GM12891 (cell line): ENCODE results near the gene AVPR2.

Experiments used
- DNase-seq: peaks from one replicate; pipeline ENCODE4 v3.0.0; 2011; ENCODE audit warnings: low spot score; ENCODE audit not compliant: insufficient read length
- FAIRE-seq: peaks from 2 replicates; lab custom pipeline; 2011; peaks lifted over from hg19 to GRCh38; lab: Jason Lieb, UNC
- PAX5 ChIP-seq: IDR thresholded peaks from 2 replicates; pipeline ENCODE4 v1.6.1; 2011; ENCODE audit warnings: low read length, moderate library complexity, mild to moderate bottlenecking; ENCODE audit not compliant: insufficient read depth, severe bottlenecking
- POLR2A ChIP-seq: IDR thresholded peaks from 2 replicates; pipeline ENCODE4 v1.6.1; 2011; ENCODE audit warnings: low read depth, low read length, control low read depth
- POLR2AphosphoS5 ChIP-seq: IDR thresholded peaks from 2 replicates; pipeline ENCODE4 v1.6.1; 2011; ENCODE audit warnings: low read depth, low read length, control low read depth
- POU2F2 ChIP-seq: IDR thresholded peaks from 2 replicates; pipeline ENCODE4 v1.6.1; 2011; ENCODE audit warnings: low read depth, mild to moderate bottlenecking, control low read depth, low read length, moderate library complexity
- SPI1 ChIP-seq: IDR thresholded peaks from 2 replicates; pipeline ENCODE4 v1.6.1; 2011; ENCODE audit warnings: low read depth, low read length, control low read depth
- TAF1 ChIP-seq: IDR thresholded peaks from 2 replicates; pipeline ENCODE4 v1.6.1; 2011; ENCODE audit warnings: low read depth, low read length, control low read depth

Gene AVPR2

DNA sequence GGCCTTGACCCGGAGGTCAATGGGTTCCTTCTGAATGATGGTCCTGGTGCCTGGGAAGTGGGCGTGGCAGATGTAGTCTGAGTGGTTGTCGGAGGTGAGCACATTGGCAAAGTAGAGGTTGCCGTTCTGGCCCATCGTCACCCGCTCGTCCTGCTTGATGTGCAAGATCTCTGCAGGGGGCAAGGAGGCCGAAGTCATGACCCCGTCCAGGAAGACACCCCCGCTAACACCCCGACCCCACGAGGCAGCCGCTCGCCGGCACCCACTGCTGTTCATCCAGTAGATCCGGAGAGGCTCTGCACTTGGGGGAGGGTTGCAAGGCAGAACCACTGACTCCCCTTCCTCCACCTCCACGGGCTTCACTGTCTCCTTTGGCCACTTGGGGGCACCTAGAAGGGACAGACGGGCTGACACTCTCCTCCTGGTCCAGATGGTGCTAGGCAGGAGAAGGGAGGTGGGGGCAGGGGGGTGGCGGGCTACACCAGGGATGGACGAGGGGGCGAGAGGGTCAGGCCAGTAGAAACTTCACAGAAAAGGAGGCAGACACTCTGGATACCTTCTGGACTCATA, 33.6 kb upstream of the AVPR2 start:
- peak; percentile 22 for DNase-seq
- FAIRE-seq, result no peak
- TF ChIP-seq POU2F2 (no peak), POLR2A (no peak), SPI1 (no peak), TAF1 (no peak), PAX5 (no peak)

DNA sequence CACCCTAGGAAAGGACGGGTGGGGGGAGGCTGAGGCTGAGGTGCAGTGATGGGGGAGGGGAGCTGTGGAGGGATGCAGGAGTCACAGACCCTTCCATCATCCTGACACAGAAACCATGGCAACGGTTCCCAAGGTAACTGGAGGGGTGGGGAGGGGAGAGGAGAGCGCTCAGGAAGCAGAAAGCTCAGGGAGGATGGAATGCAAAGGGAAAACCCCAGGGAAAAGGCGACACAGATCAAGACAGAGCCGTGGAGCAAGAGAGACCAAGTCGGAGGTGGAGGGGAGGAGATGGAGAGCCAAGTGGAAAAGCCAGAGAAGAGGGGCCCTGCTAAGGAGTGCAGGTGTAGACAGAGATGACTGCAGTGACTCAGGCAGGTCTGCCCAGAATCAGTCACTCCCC, 33.0 kb upstream of the AVPR2 start:
- FAIRE-seq (no peak), DNase-seq (peak; percentile 0)

DNA sequence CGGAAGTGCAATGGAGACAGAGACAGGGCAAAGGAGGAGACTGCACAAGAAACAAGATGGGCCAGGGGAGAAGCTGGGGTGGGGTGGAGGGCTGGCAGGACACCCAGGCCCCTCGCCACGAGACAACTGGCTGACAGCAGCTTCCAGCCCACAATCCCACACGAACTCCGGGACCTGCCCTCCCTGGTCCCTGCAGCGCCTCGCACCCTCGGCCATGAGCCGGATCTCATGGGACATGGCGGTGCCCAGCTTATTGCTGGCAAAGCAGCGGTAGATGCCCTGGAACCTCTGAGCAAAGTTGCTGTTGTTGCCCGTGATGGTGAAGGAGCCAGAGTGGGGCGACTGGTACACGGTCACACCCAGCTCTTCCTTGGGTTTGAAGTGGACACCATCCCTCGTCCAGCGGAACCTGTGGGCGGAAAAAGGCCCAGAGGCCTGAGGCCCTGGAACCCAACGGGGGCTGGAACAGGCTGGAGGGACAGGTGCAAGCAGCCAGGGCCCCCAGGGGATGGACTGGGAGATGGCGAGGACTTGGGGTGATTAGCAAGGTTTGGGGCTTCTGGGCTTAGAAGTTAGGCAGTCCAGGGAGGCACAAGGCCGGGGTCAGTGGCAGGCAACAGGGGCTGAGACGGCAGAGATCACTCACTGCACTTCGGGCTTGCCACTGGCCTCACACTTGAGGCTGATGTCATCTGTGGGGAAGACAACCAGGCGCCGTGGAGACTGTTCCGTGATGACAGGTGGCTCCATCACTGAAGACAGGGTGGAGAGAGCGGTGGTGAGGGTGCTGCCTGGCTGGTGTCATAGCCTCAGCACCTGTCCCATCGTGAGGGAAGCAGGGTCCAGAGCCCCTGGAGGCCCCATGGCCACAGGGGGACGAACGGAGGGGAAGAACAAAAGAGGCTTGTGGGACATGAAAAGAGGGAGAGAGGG, 32.3 kb upstream of the AVPR2 start:
- DNase-seq (peak; percentile 5), FAIRE-seq (peak; percentile 56)
- TF ChIP-seq PAX5, result no peak

More for the DNA sequence above, 33.0 kb upstream of the AVPR2 start:
- TF ChIP-seq TAF1 (no peak), POU2F2 (no peak), POLR2A (no peak), POLR2AphosphoS5 (no peak)

DNA sequence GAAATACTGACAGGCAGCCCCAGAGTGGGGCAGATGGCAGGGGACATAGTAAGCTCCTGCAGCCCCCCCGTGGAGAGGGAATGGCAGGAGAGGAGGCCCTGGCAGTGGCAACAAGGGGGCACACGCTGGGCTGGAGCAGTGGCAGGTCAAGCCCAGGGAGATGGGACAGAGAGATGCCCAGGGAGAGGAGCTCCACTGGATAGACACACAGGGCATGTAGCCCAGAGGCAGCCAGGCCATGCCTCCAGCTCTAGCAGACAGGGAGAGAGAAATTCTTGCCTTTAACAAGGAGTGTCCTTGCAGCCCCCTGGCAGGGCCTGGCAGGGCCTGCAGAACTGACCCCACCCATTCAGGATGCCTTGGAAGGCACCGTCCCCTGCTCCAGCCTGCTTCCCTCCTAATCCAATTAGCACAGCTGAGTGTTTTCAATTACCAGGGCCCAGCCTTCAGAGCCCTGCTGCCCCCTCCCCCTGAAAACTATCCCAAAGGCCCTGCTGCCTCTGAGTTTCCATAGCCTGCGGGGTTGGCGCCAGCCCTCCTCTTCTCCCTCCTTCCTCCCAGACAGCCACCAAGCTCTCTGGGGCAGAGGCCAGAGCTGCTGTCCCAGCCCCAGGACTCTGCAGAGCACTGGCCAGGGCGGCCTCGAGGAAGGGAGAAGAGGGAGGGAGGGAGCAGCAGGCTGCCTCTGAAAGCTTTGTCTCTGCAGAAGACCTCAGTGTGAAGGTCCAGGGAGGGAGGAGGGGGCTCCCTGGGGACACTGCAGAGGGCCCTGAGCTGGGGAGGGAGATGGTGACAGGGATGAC, 31.0 kb upstream of the AVPR2 start:
- TF ChIP-seq SPI1 (no peak), POU2F2 (no peak), TAF1 (no peak), PAX5 (no peak), POLR2AphosphoS5 (no peak), POLR2A (no peak)
- FAIRE-seq, result no peak
- no peak for DNase-seq

DNA sequence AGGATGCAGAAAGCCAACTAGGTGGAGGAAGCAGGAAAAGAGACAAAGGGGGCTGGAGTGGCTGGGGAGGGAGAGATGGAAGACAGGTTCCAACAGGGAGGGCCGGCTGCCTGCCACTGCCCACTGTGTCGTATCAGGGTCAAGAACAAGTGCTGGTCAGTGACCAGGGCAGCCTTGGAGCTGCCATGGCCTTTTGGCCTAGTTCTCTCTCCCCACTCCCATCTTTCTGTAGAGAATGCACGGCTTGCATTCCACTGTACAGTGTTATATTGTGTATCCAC, 30.4 kb upstream of the AVPR2 start:
- FAIRE-seq, result no peak
- DNase-seq, result no peak
- TF ChIP-seq POLR2A, result no peak
- no peak for TF ChIP-seq SPI1
- no peak for TF ChIP-seq POLR2AphosphoS5
- TF ChIP-seq POU2F2, result no peak
- TF ChIP-seq PAX5, result no peak

DNA sequence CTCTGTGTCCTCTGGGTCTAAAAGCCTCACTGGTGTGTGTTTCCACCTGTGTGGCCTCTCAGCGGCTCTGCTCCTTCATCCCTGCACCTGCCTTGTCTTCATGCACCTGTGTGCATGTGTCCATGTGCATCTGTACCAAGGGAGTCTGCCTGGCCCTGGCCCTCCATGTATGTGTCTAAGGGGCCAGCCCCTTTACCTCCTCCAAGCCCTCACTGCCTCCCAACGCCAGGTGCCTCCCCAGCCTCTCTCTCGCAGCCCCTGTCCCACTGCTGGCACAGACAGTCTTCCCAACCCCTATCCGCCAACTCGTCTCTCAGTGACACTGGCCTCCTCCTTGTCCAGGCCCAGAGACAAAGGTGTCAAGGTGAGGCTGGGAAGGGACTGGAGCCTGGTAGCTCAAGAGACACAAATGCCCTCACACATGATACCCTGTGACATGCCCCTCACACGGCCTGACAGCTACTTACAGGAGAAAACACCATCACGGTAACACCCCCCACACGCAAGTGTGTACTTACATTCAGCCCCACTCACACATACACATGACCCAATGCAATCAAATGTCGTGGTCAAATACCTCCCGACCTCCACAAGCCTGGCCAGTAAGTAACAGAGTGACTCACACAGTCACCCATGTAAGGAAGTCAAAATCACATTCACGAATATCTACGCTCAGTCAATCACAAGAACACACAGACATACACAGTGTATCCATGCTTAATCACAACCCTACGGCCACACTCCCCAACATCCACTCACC, 29.9 kb upstream of the AVPR2 start:
- no peak for TF ChIP-seq POLR2A
- DNase-seq (peak; percentile 2), FAIRE-seq (peak; percentile 72)

DNA sequence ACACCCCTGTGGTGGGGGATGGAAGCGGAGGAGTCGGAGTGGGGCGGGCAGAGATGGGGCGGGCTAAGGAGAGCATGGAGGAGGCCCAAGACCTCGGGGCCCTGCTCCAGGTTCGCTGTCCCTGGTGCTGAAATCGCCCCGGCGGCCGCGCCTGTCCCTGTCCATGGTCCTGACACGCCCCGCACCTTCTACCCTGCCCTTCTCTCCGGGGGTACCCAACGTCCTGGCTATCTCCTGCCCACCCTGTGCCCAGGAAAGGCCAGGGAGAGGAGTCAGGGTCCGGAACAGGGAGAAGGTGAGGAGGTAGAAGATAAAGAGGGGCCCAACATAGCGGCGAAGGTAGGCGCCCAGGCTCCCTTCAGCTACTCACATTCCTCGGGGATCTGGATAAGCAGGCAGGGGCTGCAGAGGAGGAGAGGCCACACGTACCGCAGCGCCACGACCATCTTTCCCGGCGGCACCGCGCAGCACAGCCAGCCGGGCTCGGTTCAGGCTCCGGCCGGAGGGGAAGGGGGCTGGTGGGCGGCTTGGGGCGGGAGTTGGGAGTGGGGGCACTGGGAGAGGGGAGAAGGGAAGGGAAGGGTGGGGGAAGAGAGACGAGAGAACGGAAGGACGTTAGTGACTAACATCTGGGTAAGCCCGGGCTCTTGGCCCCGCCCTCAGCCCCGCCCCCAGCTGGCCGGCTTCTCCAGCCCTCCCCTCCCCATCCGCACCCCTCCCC, 28.9 kb upstream of the AVPR2 start:
- DNase-seq (peak; percentile 74), FAIRE-seq (peak; percentile 78)
- TF ChIP-seq SPI1 (no peak), TAF1 (no peak), POLR2A (no peak), POU2F2 (no peak), POLR2AphosphoS5 (no peak), PAX5 (no peak)

DNA sequence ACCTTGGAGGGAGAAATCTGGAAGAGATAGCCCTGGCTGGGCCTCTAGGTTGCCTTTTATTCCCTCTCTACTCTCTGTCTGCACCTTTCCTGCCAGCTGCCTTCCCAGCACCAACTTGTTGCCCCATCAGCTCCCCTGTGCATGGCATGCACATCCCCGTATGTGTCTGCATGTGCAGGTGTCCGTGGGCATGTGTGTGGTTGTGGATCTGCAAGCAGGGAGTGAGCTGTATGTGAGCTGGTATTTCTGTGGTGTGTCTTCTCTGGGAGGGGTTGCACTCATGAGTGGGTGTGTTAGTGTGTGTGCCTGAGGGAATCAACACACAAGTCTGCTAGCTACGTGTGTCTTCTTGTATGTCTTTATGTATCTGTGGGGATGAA, 28.4 kb upstream of the AVPR2 start:
- TF ChIP-seq SPI1 (no peak), POLR2A (no peak), TAF1 (no peak), POU2F2 (no peak), PAX5 (no peak), POLR2AphosphoS5 (no peak)
- FAIRE-seq, result no peak

DNA sequence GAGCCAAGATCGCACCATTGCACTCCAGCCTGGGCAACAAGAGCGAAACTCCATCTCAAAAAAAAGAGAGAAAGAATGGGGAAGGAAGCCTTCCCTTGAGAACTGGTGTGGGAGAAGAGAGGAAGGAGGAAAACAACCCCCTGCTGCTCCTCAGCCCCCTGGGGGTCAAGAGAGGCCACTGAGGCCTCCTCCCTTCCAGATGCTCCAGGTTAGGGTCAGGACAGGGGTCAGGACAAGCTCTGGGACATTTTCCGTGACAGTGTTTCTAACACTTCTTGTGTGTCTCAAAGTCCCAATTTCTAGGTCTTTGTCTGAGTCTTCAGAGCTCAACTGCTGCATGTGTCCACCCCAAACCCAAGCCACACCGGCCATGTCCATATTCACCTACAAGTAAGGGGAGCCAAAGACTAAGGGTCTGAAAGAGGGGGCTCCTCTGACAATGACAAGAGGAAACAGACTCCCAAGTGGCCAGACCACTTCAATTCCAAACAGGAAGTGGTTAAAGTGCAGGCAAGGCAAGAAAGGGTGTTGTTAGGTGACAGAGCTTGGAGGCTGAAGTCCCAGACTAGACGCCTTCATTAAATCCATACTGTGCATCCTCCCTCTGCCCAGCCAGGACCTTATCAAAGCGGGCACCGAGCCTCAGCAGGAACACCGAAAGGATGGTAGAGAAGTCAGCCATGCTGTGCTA, 26.8 kb upstream of the AVPR2 start:
- TF ChIP-seq PAX5 (no peak), POLR2A (no peak)
- FAIRE-seq, result no peak
- DNase-seq, result no peak

More for the DNA sequence above, 28.4 kb upstream of the AVPR2 start:
- peak; percentile 2 for DNase-seq

DNA sequence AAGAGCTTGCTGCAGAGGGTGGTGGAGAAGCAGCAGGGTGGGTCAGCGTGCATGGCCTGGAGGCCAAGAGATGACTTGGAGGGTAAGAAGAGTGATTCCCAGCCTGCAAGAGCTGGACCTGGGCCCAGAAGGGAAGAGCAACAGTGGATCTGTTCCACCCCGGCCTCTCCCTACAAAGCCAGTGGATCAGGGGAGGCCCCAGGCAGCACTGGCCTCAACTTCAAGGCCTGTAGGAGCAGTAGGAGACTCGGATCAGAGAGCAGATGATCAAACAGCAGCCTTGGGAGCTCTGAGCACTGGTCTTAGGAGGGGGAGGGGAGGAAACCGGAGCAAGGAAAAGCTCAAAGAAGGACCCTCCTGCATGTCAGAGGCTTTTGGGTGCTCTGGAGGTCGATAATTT, 26.1 kb upstream of the AVPR2 start:
- TF ChIP-seq POLR2AphosphoS5 (no peak), POLR2A (no peak), POU2F2 (no peak), PAX5 (no peak), SPI1 (no peak), TAF1 (no peak)
- FAIRE-seq (no peak), DNase-seq (no peak)
